Fibroblast of mammary gland (primary cell): Measurements from ENCODE around the gene ASB15.
A peak's percentile ranks its signal among the peaks of the same experiment; 100 is the strongest.
"Not testable (repeated sequence)": the region's sequence is repeated elsewhere in the genome, so short reads cannot be mapped to it uniquely, and the experiment has no call there.

Experiments
- DNase-seq: peaks from one replicate; pipeline ENCODE4 v3.0.0-alpha.2; 2010; ENCODE audit warnings: low read depth
- H3K4me3 ChIP-seq: 2 replicates; pipeline ENCODE4 v1.5.1; 2011; ENCODE audit warnings: low read depth, mild to moderate bottlenecking, low read length, moderate library complexity; ENCODE audit not compliant: control insufficient read depth
- CTCF ChIP-seq: conservative IDR thresholded peaks from 2 replicates; pipeline ENCODE4 v1.5.1; 2011; ENCODE audit warnings: low read depth, low read length, inconsistent platforms; ENCODE audit not compliant: control insufficient read depth, insufficient read depth

ASB15 gene

DNA sequence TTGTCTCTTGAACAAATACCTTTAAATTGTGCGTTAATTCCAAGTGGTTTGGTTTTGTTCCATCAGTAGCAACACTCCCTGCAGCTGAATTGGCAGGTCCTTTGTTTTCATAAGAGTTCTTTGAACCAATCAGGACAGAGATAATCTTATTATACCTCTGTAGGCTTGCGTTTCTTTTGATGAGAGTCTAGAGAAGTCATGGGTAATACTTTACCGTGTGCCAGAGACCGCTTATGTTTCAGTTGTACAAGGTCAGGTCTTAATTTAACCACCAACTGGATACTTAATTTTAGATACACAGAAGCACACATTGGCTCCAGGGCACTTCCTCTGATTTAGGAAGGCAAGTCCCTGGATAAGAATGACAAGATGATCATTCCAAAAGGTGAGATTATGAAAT lies at the start of gene ASB15:
ASB15 (plus strand) TSS at position 292 of the 400 bp plus-strand sequence. CDS start 12,682 bp downstream, outside the sequence.
- no peak for DNase-seq
- H3K4me3 ChIP-seq, result no peak within 1 kb of the TSS
- no peak for TF ChIP-seq CTCF

- not testable (repeated sequence) for DNase-seq, H3K4me3 ChIP-seq
Observed at GRCh38 chr7:123552134-123552533, 49.5 kb upstream of the ASB15 start.

- H3K4me3 ChIP-seq, result no peak overlapping the region
- TF ChIP-seq CTCF, result no peak
- no peak for DNase-seq
Observed at GRCh38 chr7:123552641-123553040, 49.0 kb upstream of the ASB15 start.

GRCh38 chr7:123553159-123553558 lies 48.5 kb upstream of the ASB15 start:
- no peak overlapping the region for H3K4me3 ChIP-seq
- DNase-seq, result no peak
- TF ChIP-seq CTCF, result no peak

DNA sequence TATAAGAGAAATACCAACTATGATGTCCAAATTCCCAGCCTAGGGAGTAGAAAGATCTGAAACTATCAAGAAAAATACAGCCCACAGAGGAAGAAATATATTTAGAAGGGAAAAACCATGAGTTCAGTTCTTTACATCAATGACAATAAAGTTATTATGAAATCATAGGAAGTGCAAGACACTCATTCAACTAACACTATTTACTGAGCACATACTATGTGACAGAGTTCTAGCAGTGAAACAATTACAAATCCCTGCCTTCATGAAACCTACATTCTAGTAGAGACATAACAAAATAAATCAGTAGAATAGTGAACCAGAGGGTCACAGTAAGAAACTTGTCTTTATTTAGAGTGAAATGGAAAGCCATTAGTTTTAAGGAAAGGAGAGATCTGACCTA lies 46.1 kb upstream of the ASB15 start:
- H3K4me3 ChIP-seq, result no peak overlapping the region
- no peak for TF ChIP-seq CTCF
- DNase-seq, result no peak

DNA sequence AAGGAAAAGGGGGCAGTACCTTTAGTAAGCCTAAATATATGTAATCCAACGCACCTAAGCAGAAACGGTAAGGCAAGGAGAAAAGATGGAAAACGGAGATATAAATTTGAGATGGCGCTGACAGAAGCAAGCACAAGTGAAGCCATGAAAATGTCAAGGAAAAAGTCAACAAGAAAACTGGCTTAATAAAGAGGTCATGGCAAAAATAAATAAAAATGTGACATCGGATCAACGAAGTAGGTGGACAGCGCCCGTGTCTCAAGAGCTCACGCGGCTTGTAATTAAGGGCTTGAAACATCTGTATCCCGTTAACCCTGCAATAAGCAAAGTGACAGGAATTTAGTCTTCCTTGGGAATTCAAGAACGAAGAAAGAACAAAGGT lies 44.6 kb upstream of the ASB15 start:
- peak overlapping the region; percentile 98 for H3K4me3 ChIP-seq
- peak; percentile 31 for DNase-seq
- TF ChIP-seq CTCF, result no peak

DNA sequence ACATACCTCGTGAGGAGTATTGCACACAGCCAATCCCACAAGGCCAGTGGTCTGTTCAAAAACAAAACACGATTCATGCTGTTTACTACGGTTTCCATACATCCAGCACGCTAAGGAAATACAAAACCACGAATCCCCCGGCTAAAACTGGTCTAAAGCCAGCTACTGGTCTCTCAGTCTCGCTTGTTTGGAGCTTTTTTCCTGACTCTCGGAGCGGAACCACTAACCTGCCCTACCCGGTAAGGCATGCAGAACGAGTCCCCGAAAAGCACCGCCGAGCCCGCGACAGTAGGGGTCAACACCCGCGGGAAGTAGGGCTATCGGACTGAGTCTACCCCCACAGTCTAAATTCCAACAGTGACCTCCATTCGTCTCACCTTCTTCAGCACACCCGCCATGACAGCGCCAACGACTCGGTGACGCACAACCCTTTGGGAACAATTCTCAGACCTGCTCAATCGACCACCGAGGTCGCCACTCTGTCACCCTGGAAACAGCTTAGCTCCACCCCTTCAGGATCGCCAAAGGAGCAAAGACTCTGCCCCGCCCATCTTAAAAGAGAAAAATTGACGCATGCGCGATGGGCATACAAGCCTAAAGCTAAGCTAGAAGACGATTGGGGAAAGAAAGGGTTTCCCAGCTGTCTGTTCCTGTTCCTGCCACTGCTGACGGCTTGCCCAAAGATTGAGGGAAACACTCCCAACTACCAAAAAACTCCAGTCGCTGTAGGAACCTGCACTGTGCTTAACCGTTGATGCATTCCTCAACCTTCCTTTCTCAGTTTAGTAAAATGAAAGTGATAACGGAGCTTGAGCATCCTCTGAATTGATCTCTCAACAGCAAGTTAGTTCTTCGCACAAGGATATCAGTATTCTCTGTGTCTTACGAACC lies 44.0 kb upstream of the ASB15 start, which contains the start of gene NDUFA5:
NDUFA5 (minus strand) TSS at position 421 of the 891 bp plus-strand sequence; CDS start at position 398, 23 bp downstream.
- DNase-seq, result peak; percentile 99
- TF ChIP-seq CTCF, result no peak
- H3K4me3 ChIP-seq, result peak within 1 kb of the TSS; percentile 98
